ENCODE data around the gene ABCA1.

The ABCA1 gene

GRCh38 chr9:104795082-104795481 is 132.9 kb downstream of the ABCA1 start:
- peaks cover 5% of the 10 kb centered on the region for H3K4me1 ChIP-seq (ENCODE audit: control insufficient read depth, insufficient read depth, low read length, poor library complexity, severe bottlenecking)
- peaks cover 56% of the 10 kb centered on the region for H3K36me3 ChIP-seq (ENCODE audit: control insufficient read depth, insufficient read depth, low read length)
- H3K4me3 ChIP-seq (ENCODE audit: extremely low read depth, insufficient read depth, low read length, poor library complexity, severe bottlenecking): no peak overlapping the region
- no peak overlapping the region for H3K27ac ChIP-seq (ENCODE audit: low read depth, low read length, severe bottlenecking)
- WGBS, 2 experiments (ENCODE audit: insufficient coverage in 2 of 2): 91 to 100% methylated on average over 1 of the region's 1 CpG
- H3K9me3 ChIP-seq (ENCODE audit: control insufficient read depth, low read length): no peaks in the 10 kb centered on the region

- Histone ChIP-seq H3K36me3 (ENCODE audit: control insufficient read depth, insufficient read depth, low read length) (peaks cover 60% of the 10 kb centered on the region), H3K4me3 (ENCODE audit: extremely low read depth, insufficient read depth, low read length, poor library complexity, severe bottlenecking) (no peak overlapping the region), H3K4me1 (ENCODE audit: control insufficient read depth, insufficient read depth, low read length, poor library complexity, severe bottlenecking) (peaks cover 5% of the 10 kb centered on the region), H3K27ac (ENCODE audit: low read depth, low read length, severe bottlenecking) (no peak overlapping the region), H3K9me3 (ENCODE audit: control insufficient read depth, low read length) (no peaks in the 10 kb centered on the region)
- WGBS, 2 experiments (ENCODE audit: insufficient coverage in 2 of 2): 100% methylated on average over 1 of the region's 2 CpGs; no CpG with 5 or more reads in 1 of the 2 experiments
Measured at GRCh38 chr9:104794070-104794469, 133.9 kb downstream of the ABCA1 start.

GRCh38 chr9:104788251-104788650 is 139.7 kb downstream of the ABCA1 start:
- Histone ChIP-seq H3K36me3 (ENCODE audit: control insufficient read depth, insufficient read depth, low read length) (peaks cover 67% of the 10 kb centered on the region), H3K27ac (ENCODE audit: low read depth, low read length, severe bottlenecking) (no peak overlapping the region), H3K4me1 (ENCODE audit: control insufficient read depth, insufficient read depth, low read length, poor library complexity, severe bottlenecking) (no peaks in the 10 kb centered on the region), H3K4me3 (ENCODE audit: extremely low read depth, insufficient read depth, low read length, poor library complexity, severe bottlenecking) (no peak overlapping the region), H3K9me3 (ENCODE audit: control insufficient read depth, low read length) (no peaks in the 10 kb centered on the region)
- 90 to 100% methylated on average over 1 to 2 of the region's 3 CpGs for WGBS, 2 experiments (ENCODE audit: insufficient coverage in 2 of 2)

GRCh38 chr9:104787306-104788015 is 140.5 kb downstream of the ABCA1 start:
- Histone ChIP-seq H3K4me1 (ENCODE audit: control insufficient read depth, insufficient read depth, low read length, poor library complexity, severe bottlenecking) (no peaks in the 10 kb centered on the region), H3K4me3 (ENCODE audit: extremely low read depth, insufficient read depth, low read length, poor library complexity, severe bottlenecking) (no peak overlapping the region), H3K27ac (ENCODE audit: low read depth, low read length, severe bottlenecking) (no peak overlapping the region), H3K9me3 (ENCODE audit: control insufficient read depth, low read length) (no peaks in the 10 kb centered on the region), H3K36me3 (ENCODE audit: control insufficient read depth, insufficient read depth, low read length) (peaks cover 63% of the 10 kb centered on the region)
- WGBS, 2 experiments (ENCODE audit: insufficient coverage in 2 of 2): 94 to 95% methylated on average over 6 of the region's 7 CpGs

GRCh38 chr9:104786293-104786692 is 141.7 kb downstream of the ABCA1 start:
- no peaks in the 10 kb centered on the region for H3K9me3 ChIP-seq (ENCODE audit: control insufficient read depth, low read length)
- H3K4me1 ChIP-seq (ENCODE audit: control insufficient read depth, insufficient read depth, low read length, poor library complexity, severe bottlenecking): no peaks in the 10 kb centered on the region
- WGBS, 2 experiments (ENCODE audit: insufficient coverage in 2 of 2): 80% methylated on average over 1 of the region's 1 CpG; no CpG with 5 or more reads in 1 of the 2 experiments
- H3K4me3 ChIP-seq (ENCODE audit: extremely low read depth, insufficient read depth, low read length, poor library complexity, severe bottlenecking): no peak overlapping the region
- H3K27ac ChIP-seq (ENCODE audit: low read depth, low read length, severe bottlenecking): no peak overlapping the region
- H3K36me3 ChIP-seq (ENCODE audit: control insufficient read depth, insufficient read depth, low read length): peaks cover 58% of the 10 kb centered on the region

- Histone ChIP-seq H3K4me3 (ENCODE audit: extremely low read depth, insufficient read depth, low read length, poor library complexity, severe bottlenecking) (no peak overlapping the region), H3K27ac (ENCODE audit: low read depth, low read length, severe bottlenecking) (no peak overlapping the region), H3K9me3 (ENCODE audit: control insufficient read depth, low read length) (no peaks in the 10 kb centered on the region), H3K4me1 (ENCODE audit: control insufficient read depth, insufficient read depth, low read length, poor library complexity, severe bottlenecking) (no peaks in the 10 kb centered on the region), H3K36me3 (ENCODE audit: control insufficient read depth, insufficient read depth, low read length) (peaks cover 49% of the 10 kb centered on the region)
- no CpG with 5 or more reads among the region's 2 CpGs for WGBS, 2 experiments (ENCODE audit: insufficient coverage in 2 of 2)
Measured at GRCh38 chr9:104784098-104784497, 143.9 kb downstream of the ABCA1 start.

- H3K4me1 ChIP-seq (ENCODE audit: control insufficient read depth, insufficient read depth, low read length, poor library complexity, severe bottlenecking): no peaks in the 10 kb centered on the region
- H3K9me3 ChIP-seq (ENCODE audit: control insufficient read depth, low read length): no peaks in the 10 kb centered on the region
- no peak overlapping the region for H3K27ac ChIP-seq (ENCODE audit: low read depth, low read length, severe bottlenecking)
- 88 to 92% methylated on average over 2 to 3 of the region's 4 CpGs for WGBS, 2 experiments (ENCODE audit: insufficient coverage in 2 of 2)
- peaks cover 45% of the 10 kb centered on the region for H3K36me3 ChIP-seq (ENCODE audit: control insufficient read depth, insufficient read depth, low read length)
- H3K4me3 ChIP-seq (ENCODE audit: extremely low read depth, insufficient read depth, low read length, poor library complexity, severe bottlenecking): no peak overlapping the region
Measured at GRCh38 chr9:104783588-104783987, 144.4 kb downstream of the ABCA1 start.

GRCh38 chr9:104780796-104781395 is 147.1 kb downstream of the ABCA1 start:
- Histone ChIP-seq H3K36me3 (ENCODE audit: control insufficient read depth, insufficient read depth, low read length) (peaks cover 27% of the 10 kb centered on the region), H3K4me3 (ENCODE audit: extremely low read depth, insufficient read depth, low read length, poor library complexity, severe bottlenecking) (no peak overlapping the region), H3K9me3 (ENCODE audit: control insufficient read depth, low read length) (no peaks in the 10 kb centered on the region), H3K4me1 (ENCODE audit: control insufficient read depth, insufficient read depth, low read length, poor library complexity, severe bottlenecking) (no peaks in the 10 kb centered on the region), H3K27ac (ENCODE audit: low read depth, low read length, severe bottlenecking) (no peak overlapping the region)
- 100% methylated on average over 1 of the region's 1 CpG; no CpG with 5 or more reads in 1 of the 2 experiments for WGBS, 2 experiments (ENCODE audit: insufficient coverage in 2 of 2)

- Histone ChIP-seq H3K4me3 (ENCODE audit: extremely low read depth, insufficient read depth, low read length, poor library complexity, severe bottlenecking) (no peak overlapping the region), H3K36me3 (ENCODE audit: control insufficient read depth, insufficient read depth, low read length) (peaks cover 19% of the 10 kb centered on the region), H3K9me3 (ENCODE audit: control insufficient read depth, low read length) (no peaks in the 10 kb centered on the region), H3K27ac (ENCODE audit: low read depth, low read length, severe bottlenecking) (no peak overlapping the region), H3K4me1 (ENCODE audit: control insufficient read depth, insufficient read depth, low read length, poor library complexity, severe bottlenecking) (no peaks in the 10 kb centered on the region)
- 86 to 96% methylated on average over 5 to 6 of the region's 9 CpGs for WGBS, 2 experiments (ENCODE audit: insufficient coverage in 2 of 2)
Measured at GRCh38 chr9:104779946-104780535, 147.9 kb downstream of the ABCA1 start.

- Histone ChIP-seq H3K9me3 (ENCODE audit: control insufficient read depth, low read length) (no peaks in the 10 kb centered on the region), H3K4me3 (ENCODE audit: extremely low read depth, insufficient read depth, low read length, poor library complexity, severe bottlenecking) (no peak overlapping the region), H3K4me1 (ENCODE audit: control insufficient read depth, insufficient read depth, low read length, poor library complexity, severe bottlenecking) (no peaks in the 10 kb centered on the region), H3K27ac (ENCODE audit: low read depth, low read length, severe bottlenecking) (no peak overlapping the region), H3K36me3 (ENCODE audit: control insufficient read depth, insufficient read depth, low read length) (peaks cover 13% of the 10 kb centered on the region)
- no CpG with 5 or more reads among the region's 1 CpG for WGBS, 2 experiments (ENCODE audit: insufficient coverage in 2 of 2)
Measured at GRCh38 chr9:104779334-104779733, 148.6 kb downstream of the ABCA1 start.

- H3K36me3 ChIP-seq (ENCODE audit: control insufficient read depth, insufficient read depth, low read length): peaks cover 9% of the 10 kb centered on the region
- H3K9me3 ChIP-seq (ENCODE audit: control insufficient read depth, low read length): no peaks in the 10 kb centered on the region
- no peaks in the 10 kb centered on the region for H3K4me1 ChIP-seq (ENCODE audit: control insufficient read depth, insufficient read depth, low read length, poor library complexity, severe bottlenecking)
- H3K4me3 ChIP-seq (ENCODE audit: extremely low read depth, insufficient read depth, low read length, poor library complexity, severe bottlenecking): no peak overlapping the region
- 90 to 91% methylated on average over 4 of the region's 4 CpGs for WGBS, 2 experiments (ENCODE audit: insufficient coverage in 2 of 2)
- no peak overlapping the region for H3K27ac ChIP-seq (ENCODE audit: low read depth, low read length, severe bottlenecking)
Measured at GRCh38 chr9:104778802-104779201, 149.2 kb downstream of the ABCA1 start.

Measured in mesodermal cell (in vitro differentiated cells).